ENCODE results near the gene COL4A2.

Gene COL4A2

DNA sequence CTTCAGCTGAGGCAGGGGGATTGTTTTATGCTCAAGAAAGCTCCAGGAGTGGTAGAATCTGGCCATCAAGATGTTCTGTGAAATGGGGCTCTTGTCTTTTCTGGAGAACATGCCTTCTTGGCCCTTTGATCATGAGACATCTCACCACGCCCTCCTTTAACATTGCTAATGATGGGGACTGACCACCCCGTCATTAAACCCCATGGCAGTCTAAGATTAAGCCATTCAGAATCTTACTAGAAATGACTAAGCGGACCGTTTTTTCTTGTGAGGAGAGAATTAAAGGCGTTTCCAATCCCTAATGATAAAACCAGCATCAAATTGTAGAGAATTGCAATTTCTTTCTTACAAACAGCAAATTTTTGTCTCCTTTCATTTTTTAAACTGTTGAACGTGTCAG is 89.4 kb downstream of the COL4A2 start:
- TF ChIP-seq, protein P1, sequence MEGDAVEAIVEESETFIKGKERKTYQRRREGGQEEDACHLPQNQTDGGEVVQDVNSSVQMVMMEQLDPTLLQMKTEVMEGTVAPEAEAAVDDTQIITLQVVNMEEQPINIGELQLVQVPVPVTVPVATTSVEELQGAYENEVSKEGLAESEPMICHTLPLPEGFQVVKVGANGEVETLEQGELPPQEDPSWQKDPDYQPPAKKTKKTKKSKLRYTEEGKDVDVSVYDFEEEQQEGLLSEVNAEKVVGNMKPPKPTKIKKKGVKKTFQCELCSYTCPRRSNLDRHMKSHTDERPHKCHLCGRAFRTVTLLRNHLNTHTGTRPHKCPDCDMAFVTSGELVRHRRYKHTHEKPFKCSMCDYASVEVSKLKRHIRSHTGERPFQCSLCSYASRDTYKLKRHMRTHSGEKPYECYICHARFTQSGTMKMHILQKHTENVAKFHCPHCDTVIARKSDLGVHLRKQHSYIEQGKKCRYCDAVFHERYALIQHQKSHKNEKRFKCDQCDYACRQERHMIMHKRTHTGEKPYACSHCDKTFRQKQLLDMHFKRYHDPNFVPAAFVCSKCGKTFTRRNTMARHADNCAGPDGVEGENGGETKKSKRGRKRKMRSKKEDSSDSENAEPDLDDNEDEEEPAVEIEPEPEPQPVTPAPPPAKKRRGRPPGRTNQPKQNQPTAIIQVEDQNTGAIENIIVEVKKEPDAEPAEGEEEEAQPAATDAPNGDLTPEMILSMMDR (IDR thresholded peaks at IDR 0.05; ENCODE audit: borderline replicate concordance, insufficient read depth, low read depth, low read length) = no peak
- no peak overlapping the region for H3K4me3 ChIP-seq (ENCODE audit: low read depth, low read length)

DNA sequence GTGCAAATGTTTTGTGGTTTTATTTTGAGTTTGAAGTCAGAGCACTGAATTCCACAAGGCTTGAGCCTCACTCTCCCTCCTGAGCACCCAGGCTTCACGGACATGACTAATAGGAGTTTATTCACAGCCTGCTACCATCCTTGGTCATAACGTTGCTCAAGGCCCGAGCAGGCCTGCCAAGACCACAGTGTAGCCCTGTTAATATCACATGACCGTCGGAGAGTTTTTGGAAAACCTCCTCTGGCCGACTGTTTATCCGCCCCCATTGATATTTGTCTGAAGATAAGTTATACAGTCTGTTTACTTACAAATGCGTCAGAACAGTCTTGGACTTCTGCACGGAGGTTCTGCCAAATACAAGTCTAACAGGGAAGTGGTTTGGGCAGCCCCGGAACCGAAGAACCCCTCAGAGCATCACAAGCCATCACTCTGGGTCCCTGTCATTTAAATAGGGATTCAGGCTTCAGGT is 89.9 kb downstream of the COL4A2 start:
- H3K4me3 ChIP-seq (ENCODE audit: low read depth, low read length) = no peak overlapping the region
- TF ChIP-seq, protein P1 (IDR thresholded peaks at IDR 0.05; ENCODE audit: borderline replicate concordance, insufficient read depth, low read depth, low read length) = no peak

- TF ChIP-seq, protein P1 (IDR thresholded peaks at IDR 0.05; ENCODE audit: borderline replicate concordance, insufficient read depth, low read depth, low read length) = no peak
- no peak overlapping the region for H3K4me3 ChIP-seq (ENCODE audit: low read depth, low read length)
Observed at GRCh38 chr13:110397436-110398115, 90.5 kb downstream of the COL4A2 start.

DNA sequence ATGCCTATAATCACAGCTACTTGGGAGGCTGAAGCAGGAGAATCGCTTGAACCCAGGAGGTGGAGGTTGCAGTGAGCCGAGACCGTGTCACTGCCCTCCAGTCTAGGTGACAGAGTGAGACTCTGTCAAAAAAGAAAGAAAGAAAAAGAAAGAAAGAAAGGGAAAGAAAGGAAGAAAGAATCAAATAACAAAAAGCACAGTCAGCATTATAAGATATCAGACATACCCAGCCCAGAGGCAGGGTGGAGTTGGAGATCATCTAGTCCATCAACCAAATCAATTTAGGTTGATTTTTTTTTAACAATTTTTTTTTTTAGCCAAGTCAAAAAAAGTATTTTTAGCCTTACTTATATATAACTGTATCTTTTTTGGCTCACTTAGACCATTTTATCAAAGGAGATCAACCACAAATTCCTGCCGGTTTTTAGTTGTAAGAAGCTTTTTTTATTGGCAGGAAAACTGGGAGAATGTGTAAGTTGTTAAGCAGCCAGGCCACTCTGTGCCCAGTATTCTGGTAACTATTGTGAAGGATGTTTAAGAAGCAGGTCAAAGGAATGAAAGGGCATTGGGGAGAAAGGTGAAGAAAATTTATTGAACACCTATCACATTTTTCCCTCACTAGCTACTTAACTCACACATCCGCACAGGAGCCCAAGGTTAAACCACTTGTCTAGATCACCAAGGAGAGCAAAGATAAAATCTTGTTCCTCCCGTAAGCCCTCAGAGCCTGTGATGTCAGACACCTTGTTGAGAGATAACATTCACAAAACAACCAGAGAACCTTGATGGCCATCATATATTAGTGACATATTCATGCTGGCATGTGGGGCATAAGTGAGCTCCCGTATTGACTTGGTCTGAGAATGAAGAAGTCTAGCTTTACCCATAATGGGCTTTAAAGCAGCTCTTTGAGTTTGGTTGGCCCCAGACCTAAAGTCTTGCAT is 91.8 kb downstream of the COL4A2 start:
- TF ChIP-seq, protein P1 (IDR thresholded peaks at IDR 0.05; ENCODE audit: borderline replicate concordance, insufficient read depth, low read depth, low read length) = no peak
- H3K4me3 ChIP-seq (ENCODE audit: low read depth, low read length) = no peak overlapping the region

DNA sequence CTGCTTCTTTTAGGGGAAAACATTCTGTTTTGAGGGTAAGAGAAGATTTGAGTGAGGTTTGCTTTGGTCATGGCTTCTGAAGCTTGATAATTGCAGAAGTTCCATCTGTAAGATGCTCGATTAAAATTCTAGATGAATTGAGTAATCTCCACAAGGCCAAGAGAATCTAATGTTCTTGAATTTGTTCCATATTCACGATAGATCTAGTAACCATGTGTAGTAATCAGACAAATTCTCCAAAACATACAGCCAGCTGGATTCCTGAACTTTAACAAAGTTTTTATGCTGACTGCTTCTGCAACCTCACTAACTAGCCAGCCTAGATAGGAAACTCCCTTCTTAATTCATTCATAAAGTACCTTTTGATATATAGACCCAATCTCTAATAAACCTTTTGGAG is 92.7 kb downstream of the COL4A2 start:
- TF ChIP-seq, protein P1 (IDR thresholded peaks at IDR 0.05; ENCODE audit: borderline replicate concordance, insufficient read depth, low read depth, low read length) = no peak
- H3K4me3 ChIP-seq (ENCODE audit: low read depth, low read length) = no peak overlapping the region

DNA sequence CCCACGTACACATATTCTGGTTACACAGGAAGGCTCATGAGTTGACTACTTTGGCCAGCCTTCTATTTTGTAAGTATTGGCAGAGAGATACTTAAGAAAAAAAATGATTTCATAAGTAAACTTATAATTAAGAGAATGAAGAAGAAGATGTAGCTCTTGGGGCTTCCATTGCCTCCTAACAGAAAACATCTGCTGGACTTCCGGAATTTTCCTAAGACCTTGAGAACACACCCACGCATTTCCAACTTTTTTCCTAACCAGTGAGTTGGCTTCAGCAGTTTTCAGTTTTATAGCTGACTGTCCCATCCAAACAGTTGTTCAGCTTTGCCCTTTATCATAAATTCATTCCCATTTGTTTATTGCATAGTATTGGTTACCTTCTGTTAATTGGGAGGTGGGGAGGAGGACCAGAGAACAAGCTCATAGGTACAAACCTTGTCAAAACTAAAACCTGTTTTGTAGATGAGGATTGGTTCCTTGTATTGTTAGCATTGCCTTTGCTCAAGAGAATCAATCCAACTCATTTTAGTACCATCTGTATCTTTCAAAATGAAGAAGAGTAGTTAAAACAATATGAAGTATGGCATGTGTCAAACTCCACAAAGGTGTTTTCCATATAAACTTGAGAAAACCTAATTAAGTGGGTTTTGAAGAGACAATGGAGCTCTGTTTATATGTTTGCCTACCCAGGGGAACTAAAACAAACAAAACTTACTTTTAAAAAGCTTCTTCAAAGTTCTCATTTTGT is 93.9 kb downstream of the COL4A2 start:
- TF ChIP-seq, protein P1 (IDR thresholded peaks at IDR 0.05; ENCODE audit: borderline replicate concordance, insufficient read depth, low read depth, low read length) = no peak
- no peak overlapping the region for H3K4me3 ChIP-seq (ENCODE audit: low read depth, low read length)
